Gastrocnemius medialis (tissue), 4 donors: ENCODE measurements around the gene MRPL43.

Source experiments
- CTCF ChIP-seq, 5 experiments: fragments of 450-650 bp in 3 of 5; fragments of 200-600 bp in 2 of 5; sonication (generic) in 2 of 5; IDR thresholded peaks in 4 of 5; conservative IDR thresholded peaks in 1 of 5; 1 replicate in 4 of 5; 2 replicates in 1 of 5; pipeline ENCODE4 v1.5.1; 2016 to 2019; ENCODE audit warnings: antibody characterized with exemption in 5 of 5, mild to moderate bottlenecking in 3 of 5, moderate library complexity in 3 of 5
- POLR2A ChIP-seq, 2 donors: fragments of 450-650 bp; IDR thresholded peaks; one replicate each; pipeline ENCODE4 v1.6.1; 2017; ENCODE audit warnings: antibody characterized with exemption in 2 of 2, mild to moderate bottlenecking in 2 of 2, moderate library complexity in 2 of 2

DNA sequence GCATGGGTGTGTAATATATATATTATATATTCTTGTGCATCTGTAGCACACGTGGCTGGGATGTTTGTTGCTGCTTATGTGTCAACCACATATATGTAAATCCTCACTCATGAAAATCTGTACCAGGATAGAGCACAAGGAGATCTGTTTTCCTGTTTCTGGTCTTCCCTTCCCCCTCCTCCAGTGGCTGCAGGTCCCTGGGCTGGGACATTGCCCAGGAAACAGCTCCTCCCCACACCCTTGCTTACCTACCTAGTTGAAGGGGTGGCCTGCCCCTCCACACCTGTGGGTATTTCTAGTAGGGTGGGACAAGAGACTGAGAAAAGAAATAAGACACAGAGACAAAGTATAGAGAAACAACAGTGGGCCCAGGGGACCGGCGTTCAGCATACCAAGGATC, 46.0 kb upstream of the MRPL43 start:
- TF ChIP-seq CTCF (IDR thresholded peaks at IDR 0.05 in 4 of 5, conservative IDR thresholded peaks at IDR 0.05 in 1 of 5) (no peak), POLR2A (IDR thresholded peaks at IDR 0.05) (no peak)
